BE2C (cell line): ENCODE measurements around the gene GAS7.

Source experiments
- DNase-seq: peaks from one replicate; pipeline ENCODE4 v3.0.0-alpha.2; 2020
- H3K27me3 ChIP-seq: fragments of 250-450 bp; sonication (Bioruptor Pico); 2 replicates; pipeline ENCODE4 v1.5.1; 2020; ENCODE audit warnings: mild to moderate bottlenecking
- H3K36me3 ChIP-seq: fragments of 250-450 bp; sonication (Bioruptor Pico); 2 replicates; pipeline ENCODE4 v1.5.1; 2020; ENCODE audit warnings: mild to moderate bottlenecking
- H3K4me1 ChIP-seq: fragments of 250-450 bp; sonication (Bioruptor Pico); 2 replicates; pipeline ENCODE4 v1.5.1; 2020
- H3K4me3 ChIP-seq: 2 replicates; pipeline ENCODE4 v1.5.1; 2011; ENCODE audit warnings: low read depth, low read length
- H3K9me3 ChIP-seq: fragments of 250-450 bp; sonication (Bioruptor Pico); 2 replicates; pipeline ENCODE4 v1.5.1; 2020
- TF ChIP-seq, protein P1 (sequence below): IDR thresholded peaks from 2 replicates; pipeline ENCODE4 v1.5.1; 2012; ENCODE audit warnings: mild to moderate bottlenecking, low read depth, low read length

Gene GAS7

DNA sequence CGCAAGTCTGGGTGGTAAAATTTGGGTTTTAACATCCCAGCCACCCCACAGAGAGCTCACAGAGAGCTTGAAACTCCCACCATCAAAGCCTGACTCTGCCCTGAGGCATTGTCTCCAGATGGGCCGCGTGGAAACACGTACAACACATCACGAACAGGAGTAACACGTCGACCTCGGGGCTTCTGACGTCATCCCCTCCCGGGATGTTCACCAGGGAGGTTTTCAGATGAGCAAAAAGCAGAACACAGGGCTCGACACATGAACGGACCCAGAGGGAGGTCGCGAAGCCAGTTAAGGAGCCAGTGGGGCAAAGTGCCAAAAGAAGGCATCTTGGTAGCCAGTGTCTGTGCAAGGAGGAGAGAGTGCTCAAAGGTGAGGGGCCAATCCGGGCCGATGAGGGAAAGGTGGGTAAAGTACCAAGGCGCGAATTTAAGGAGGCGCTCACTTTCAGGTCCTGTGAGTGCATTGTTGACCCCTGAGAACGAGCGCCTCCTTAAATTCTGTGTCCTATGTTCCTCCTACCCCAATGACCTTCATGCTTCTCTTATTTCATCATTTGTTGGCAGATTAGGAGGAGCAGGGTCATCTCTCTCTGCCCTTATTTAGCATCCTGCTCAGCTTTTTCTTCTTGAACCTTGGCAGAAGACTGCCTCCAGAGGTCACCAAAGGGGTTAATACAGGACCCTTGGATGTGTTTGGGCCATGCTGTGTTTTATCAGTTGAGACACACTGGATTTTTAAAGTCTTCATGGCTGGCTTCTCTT, 298.9 kb downstream of the GAS7 start:
- no peaks in the 10 kb centered on the region for H3K36me3 ChIP-seq
- TF ChIP-seq, protein P1, sequence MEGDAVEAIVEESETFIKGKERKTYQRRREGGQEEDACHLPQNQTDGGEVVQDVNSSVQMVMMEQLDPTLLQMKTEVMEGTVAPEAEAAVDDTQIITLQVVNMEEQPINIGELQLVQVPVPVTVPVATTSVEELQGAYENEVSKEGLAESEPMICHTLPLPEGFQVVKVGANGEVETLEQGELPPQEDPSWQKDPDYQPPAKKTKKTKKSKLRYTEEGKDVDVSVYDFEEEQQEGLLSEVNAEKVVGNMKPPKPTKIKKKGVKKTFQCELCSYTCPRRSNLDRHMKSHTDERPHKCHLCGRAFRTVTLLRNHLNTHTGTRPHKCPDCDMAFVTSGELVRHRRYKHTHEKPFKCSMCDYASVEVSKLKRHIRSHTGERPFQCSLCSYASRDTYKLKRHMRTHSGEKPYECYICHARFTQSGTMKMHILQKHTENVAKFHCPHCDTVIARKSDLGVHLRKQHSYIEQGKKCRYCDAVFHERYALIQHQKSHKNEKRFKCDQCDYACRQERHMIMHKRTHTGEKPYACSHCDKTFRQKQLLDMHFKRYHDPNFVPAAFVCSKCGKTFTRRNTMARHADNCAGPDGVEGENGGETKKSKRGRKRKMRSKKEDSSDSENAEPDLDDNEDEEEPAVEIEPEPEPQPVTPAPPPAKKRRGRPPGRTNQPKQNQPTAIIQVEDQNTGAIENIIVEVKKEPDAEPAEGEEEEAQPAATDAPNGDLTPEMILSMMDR: no peak
- no peaks in the 10 kb centered on the region for H3K9me3 ChIP-seq
- no peak for DNase-seq
- no peaks in the 10 kb centered on the region for H3K27me3 ChIP-seq
- H3K4me1 ChIP-seq: no peaks in the 10 kb centered on the region
- H3K4me3 ChIP-seq: no peak overlapping the region

DNA sequence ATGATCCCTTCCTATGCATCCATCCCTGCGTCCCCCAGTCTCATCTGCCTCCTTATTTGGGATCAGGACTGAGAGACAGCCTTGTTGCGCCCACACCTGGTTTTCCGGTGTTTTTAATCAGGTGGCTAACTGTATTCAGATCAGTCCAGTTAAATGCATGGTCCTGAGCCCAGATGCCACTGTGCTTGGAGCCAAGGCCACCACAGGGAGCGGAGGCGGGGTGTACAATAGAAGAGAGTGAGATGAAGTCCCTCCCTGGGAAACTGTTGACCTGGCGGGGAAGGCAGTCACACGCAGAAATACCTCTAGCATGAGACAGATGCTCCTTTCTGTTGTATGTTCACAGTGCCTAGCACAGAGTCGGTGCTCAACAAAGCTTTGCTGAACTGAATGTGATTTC, 299.6 kb downstream of the GAS7 start:
- TF ChIP-seq, protein P1: no peak
- DNase-seq: no peak
- Histone ChIP-seq H3K4me3 (no peak overlapping the region), H3K9me3 (no peaks in the 10 kb centered on the region), H3K4me1 (no peaks in the 10 kb centered on the region), H3K27me3 (no peaks in the 10 kb centered on the region), H3K36me3 (no peaks in the 10 kb centered on the region)

DNA sequence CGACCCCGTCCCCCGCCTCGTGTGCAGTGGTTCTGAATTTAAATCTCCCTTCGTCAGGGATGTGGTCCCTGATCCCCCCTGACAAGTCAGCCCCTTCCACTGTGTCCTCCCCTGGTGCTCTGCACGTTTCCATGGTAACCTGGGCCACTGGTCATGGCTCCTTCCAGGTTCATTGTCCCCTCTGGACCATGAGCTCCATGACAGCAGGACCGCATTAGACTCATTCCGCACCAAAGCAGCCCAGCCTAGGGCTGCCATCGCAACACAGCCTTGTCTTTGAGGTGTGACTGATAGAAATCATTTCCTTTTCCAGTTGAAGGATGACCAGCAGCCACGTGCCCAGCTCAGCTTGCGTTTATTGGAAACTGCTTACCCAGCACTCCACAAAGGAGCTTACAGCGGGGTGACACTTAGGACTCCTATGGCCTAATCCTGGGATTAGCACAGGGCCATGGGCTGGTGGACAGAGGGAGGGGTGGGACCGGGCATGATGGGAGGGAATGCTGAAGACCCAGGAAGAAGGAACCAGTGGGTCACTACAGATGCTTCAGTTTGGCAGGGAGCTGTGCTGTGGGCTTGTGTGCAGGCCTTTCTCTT, 300.9 kb downstream of the GAS7 start:
- no peak for DNase-seq
- Histone ChIP-seq H3K27me3 (no peaks in the 10 kb centered on the region), H3K4me3 (no peak overlapping the region), H3K36me3 (no peaks in the 10 kb centered on the region), H3K9me3 (no peaks in the 10 kb centered on the region), H3K4me1 (no peaks in the 10 kb centered on the region)
- TF ChIP-seq, protein P1: no peak

DNA sequence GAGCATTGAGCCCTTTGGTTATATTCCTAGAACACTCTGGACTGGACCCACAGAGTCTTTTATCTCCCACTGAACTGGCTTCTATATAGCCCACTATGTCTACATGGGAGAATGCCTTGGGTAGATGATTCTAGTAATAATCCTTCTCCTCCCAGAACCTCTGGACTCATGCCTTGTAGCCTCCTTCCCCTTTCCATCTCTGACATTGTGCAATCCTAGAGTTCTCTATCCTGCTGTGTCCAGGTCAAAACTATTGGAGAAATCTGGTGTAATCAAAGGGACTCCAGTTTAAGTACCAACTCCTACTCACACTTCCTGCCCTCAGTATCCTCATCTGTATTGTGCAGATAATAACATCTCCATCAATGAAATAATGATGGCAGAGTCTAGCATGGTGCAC, 302.5 kb downstream of the GAS7 start:
- no peak for DNase-seq
- Histone ChIP-seq H3K27me3 (no peaks in the 10 kb centered on the region), H3K36me3 (no peaks in the 10 kb centered on the region), H3K4me3 (no peak overlapping the region), H3K4me1 (no peaks in the 10 kb centered on the region), H3K9me3 (no peaks in the 10 kb centered on the region)
- TF ChIP-seq, protein P1: no peak

DNA sequence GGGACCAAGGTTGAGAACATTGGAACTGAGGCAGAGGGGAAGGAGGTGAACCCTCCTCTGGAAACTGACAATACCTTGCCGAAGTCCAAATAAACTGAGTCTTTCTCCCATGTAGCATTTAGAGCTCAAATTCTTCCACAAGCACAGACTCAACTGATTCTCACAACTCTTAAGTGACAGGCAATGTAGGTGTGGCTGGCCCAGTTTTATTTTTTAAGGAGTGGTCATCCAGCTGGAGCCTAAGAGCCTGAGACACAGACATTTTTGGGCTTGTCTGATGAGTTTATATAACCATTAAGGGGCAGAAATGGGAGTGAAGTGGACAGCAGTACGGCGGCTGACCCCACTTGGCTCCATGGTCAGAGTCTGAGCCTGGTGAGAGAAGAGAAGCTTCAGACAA, 304.2 kb downstream of the GAS7 start:
- Histone ChIP-seq H3K9me3 (no peaks in the 10 kb centered on the region), H3K4me3 (no peak overlapping the region), H3K4me1 (no peaks in the 10 kb centered on the region), H3K27me3 (no peaks in the 10 kb centered on the region), H3K36me3 (no peaks in the 10 kb centered on the region)
- DNase-seq: no peak
- TF ChIP-seq, protein P1: no peak

DNA sequence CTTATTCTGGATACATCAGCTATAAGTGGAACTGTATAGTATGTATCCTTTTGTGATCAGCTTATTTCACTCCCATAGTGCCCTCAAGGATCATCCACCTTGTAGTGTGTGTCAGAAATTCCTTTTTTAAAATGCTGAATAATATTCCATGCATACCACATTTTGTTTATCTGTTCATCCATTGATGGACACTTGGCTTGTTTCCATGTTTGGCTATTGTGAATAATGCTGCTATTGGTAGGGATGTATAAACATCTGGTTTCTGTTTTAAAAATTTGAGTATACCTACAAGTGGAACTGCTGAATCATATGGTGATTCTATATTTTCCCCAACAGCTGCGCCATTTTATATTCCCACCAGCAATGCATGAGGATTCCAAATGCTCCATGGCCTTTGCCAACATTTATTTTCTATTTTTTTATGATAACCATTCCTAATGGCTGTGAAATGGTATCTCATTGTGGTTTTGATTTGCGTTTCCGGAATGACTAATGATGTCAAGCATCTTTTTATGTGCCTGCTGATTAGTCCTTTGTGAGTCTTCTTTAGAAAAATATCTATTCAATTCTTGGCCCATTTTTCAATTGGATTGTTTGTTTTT, 304.9 kb downstream of the GAS7 start:
- no peaks in the 10 kb centered on the region for H3K4me1 ChIP-seq
- no peak for DNase-seq
- no peaks in the 10 kb centered on the region for H3K27me3 ChIP-seq
- H3K4me3 ChIP-seq: no peak overlapping the region
- no peaks in the 10 kb centered on the region for H3K36me3 ChIP-seq
- TF ChIP-seq, protein P1: no peak
- H3K9me3 ChIP-seq: no peaks in the 10 kb centered on the region
